WTC11 (cell line): ENCODE data around the gene HDAC10.

Experiments used
- CBFB ChIP-seq: sonication (generic); formaldehyde crosslinking; IDR thresholded peaks from 2 replicates; pipeline ENCODE4 v1.8.1; 2022; ENCODE audit warnings: mild to moderate bottlenecking, low read depth, missing genetic modification reagents
- ESRRA ChIP-seq: sonication (generic); formaldehyde crosslinking; IDR thresholded peaks from 2 replicates; pipeline ENCODE4 v1.8.1; 2022; ENCODE audit warnings: mild to moderate bottlenecking, missing genetic modification reagents, borderline replicate concordance
- FOXP1 ChIP-seq: sonication (generic); formaldehyde crosslinking; IDR thresholded peaks from 2 replicates; pipeline ENCODE4 v1.8.0; 2022; ENCODE audit warnings: missing genetic modification reagents, mild to moderate bottlenecking, moderate library complexity, borderline replicate concordance
- GABPB1 ChIP-seq: sonication (generic); formaldehyde crosslinking; IDR thresholded peaks from 2 replicates; pipeline ENCODE4 v1.8.1; 2023; ENCODE audit warnings: mild to moderate bottlenecking, missing genetic modification reagents
- JUN ChIP-seq: sonication (generic); formaldehyde crosslinking; IDR thresholded peaks from 2 replicates; pipeline ENCODE4 v1.8.0; 2023; ENCODE audit warnings: mild to moderate bottlenecking, missing genetic modification reagents
- ZNF121 ChIP-seq: sonication (generic); formaldehyde crosslinking; IDR thresholded peaks from 2 replicates; pipeline ENCODE4 v1.8.0; 2023; ENCODE audit warnings: missing genetic modification reagents
- ZNF416 ChIP-seq: fragments of 250-450 bp; sonication (Bioruptor Pico); IDR thresholded peaks from 2 replicates; pipeline ENCODE4 v1.9.0; 2021; ENCODE audit warnings: mild to moderate bottlenecking, inconsistent platforms
- TF ChIP-seq, protein P1 (sequence below): fragments of 200-600 bp; IDR thresholded peaks from 2 replicates; pipeline ENCODE4 v1.8.0; 2022; ENCODE audit warnings: antibody characterized with exemption
- TF ChIP-seq, protein P2 (sequence below): sonication (generic); formaldehyde crosslinking; IDR thresholded peaks from 2 replicates; pipeline ENCODE4 v1.8.0; 2022; ENCODE audit warnings: mild to moderate bottlenecking, missing genetic modification reagents
- TF ChIP-seq, protein P3 (sequence below): sonication (generic); formaldehyde crosslinking; IDR thresholded peaks from 2 replicates; pipeline ENCODE4 v1.8.1; 2022; ENCODE audit warnings: low read depth, mild to moderate bottlenecking, moderate library complexity, missing genetic modification reagents, borderline replicate concordance
- TF ChIP-seq, protein P4 (sequence below): sonication (generic); formaldehyde crosslinking; IDR thresholded peaks from 2 replicates; pipeline ENCODE4 v1.8.1; 2023; ENCODE audit warnings: mild to moderate bottlenecking, missing genetic modification reagents, moderate library complexity
- TF ChIP-seq, protein P5 (sequence below): sonication (generic); formaldehyde crosslinking; IDR thresholded peaks from 2 replicates; pipeline ENCODE4 v1.8.0; 2022; ENCODE audit warnings: mild to moderate bottlenecking, missing genetic modification reagents
- TF ChIP-seq, protein P6 (sequence below): sonication (generic); formaldehyde crosslinking; IDR thresholded peaks from 2 replicates; pipeline ENCODE4 v1.8.0; 2023; ENCODE audit warnings: missing genetic modification reagents
- TF ChIP-seq, protein P7 (sequence below): sonication (generic); formaldehyde crosslinking; IDR thresholded peaks from 2 replicates; pipeline ENCODE4 v1.8.0; 2022; ENCODE audit warnings: missing genetic modification reagents

DNA sequence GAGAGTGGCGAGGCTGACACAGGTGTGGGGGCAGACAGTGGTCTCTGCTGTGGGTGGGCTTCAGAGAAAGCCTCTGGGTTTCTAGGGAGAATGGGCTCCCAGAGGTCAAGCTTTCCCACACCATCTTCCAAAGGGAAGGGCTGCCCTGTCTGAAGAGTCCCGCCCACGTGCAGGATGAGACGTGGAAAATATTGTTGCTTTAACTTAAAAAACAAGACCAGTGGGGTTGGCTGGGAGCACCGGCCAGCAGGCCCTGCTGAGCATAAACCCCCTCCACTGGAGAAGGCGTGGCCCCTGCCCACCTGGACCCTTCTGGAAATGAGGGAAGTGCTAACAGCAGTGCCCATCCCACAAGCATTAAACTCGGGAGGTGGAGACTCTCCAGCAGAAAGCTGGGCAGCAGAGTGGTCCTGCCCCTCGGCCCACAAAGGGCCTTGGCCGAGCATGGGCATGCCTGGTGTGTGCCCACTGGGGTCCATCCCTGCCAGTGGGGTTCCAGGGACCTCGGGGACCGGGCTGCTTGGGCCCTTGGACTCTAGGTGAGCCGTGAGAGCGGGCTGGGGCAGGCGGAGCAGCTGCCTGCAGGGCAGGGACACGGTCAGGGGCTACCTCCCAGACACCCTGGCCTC is 34.9 kb downstream of the HDAC10 start:
- TF ChIP-seq ZNF416 (CRISPR knock-in tag), result no peak
- no peak for TF ChIP-seq FOXP1 (CRISPR knock-in tag)
- TF ChIP-seq, protein P1, sequence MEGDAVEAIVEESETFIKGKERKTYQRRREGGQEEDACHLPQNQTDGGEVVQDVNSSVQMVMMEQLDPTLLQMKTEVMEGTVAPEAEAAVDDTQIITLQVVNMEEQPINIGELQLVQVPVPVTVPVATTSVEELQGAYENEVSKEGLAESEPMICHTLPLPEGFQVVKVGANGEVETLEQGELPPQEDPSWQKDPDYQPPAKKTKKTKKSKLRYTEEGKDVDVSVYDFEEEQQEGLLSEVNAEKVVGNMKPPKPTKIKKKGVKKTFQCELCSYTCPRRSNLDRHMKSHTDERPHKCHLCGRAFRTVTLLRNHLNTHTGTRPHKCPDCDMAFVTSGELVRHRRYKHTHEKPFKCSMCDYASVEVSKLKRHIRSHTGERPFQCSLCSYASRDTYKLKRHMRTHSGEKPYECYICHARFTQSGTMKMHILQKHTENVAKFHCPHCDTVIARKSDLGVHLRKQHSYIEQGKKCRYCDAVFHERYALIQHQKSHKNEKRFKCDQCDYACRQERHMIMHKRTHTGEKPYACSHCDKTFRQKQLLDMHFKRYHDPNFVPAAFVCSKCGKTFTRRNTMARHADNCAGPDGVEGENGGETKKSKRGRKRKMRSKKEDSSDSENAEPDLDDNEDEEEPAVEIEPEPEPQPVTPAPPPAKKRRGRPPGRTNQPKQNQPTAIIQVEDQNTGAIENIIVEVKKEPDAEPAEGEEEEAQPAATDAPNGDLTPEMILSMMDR, result no peak
- TF ChIP-seq CBFB, result no peak
- no peak for TF ChIP-seq JUN (CRISPR knock-in tag)
- TF ChIP-seq, protein P2, sequence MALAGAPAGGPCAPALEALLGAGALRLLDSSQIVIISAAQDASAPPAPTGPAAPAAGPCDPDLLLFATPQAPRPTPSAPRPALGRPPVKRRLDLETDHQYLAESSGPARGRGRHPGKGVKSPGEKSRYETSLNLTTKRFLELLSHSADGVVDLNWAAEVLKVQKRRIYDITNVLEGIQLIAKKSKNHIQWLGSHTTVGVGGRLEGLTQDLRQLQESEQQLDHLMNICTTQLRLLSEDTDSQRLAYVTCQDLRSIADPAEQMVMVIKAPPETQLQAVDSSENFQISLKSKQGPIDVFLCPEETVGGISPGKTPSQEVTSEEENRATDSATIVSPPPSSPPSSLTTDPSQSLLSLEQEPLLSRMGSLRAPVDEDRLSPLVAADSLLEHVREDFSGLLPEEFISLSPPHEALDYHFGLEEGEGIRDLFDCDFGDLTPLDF, result no peak
- TF ChIP-seq, protein P3, sequence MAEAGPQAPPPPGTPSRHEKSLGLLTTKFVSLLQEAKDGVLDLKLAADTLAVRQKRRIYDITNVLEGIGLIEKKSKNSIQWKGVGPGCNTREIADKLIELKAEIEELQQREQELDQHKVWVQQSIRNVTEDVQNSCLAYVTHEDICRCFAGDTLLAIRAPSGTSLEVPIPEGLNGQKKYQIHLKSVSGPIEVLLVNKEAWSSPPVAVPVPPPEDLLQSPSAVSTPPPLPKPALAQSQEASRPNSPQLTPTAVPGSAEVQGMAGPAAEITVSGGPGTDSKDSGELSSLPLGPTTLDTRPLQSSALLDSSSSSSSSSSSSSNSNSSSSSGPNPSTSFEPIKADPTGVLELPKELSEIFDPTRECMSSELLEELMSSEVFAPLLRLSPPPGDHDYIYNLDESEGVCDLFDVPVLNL (CRISPR knock-in tag), result no peak
- TF ChIP-seq ZNF121 (CRISPR knock-in tag), result no peak
- TF ChIP-seq, protein P4, sequence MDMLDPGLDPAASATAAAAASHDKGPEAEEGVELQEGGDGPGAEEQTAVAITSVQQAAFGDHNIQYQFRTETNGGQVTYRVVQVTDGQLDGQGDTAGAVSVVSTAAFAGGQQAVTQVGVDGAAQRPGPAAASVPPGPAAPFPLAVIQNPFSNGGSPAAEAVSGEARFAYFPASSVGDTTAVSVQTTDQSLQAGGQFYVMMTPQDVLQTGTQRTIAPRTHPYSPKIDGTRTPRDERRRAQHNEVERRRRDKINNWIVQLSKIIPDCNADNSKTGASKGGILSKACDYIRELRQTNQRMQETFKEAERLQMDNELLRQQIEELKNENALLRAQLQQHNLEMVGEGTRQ (CRISPR knock-in tag), result no peak
- TF ChIP-seq, protein P5, sequence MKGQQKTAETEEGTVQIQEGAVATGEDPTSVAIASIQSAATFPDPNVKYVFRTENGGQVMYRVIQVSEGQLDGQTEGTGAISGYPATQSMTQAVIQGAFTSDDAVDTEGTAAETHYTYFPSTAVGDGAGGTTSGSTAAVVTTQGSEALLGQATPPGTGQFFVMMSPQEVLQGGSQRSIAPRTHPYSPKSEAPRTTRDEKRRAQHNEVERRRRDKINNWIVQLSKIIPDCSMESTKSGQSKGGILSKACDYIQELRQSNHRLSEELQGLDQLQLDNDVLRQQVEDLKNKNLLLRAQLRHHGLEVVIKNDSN (CRISPR knock-in tag), result no peak
- TF ChIP-seq GABPB1 (CRISPR knock-in tag), result no peak
- TF ChIP-seq ESRRA (CRISPR knock-in tag), result no peak
- TF ChIP-seq, protein P6, sequence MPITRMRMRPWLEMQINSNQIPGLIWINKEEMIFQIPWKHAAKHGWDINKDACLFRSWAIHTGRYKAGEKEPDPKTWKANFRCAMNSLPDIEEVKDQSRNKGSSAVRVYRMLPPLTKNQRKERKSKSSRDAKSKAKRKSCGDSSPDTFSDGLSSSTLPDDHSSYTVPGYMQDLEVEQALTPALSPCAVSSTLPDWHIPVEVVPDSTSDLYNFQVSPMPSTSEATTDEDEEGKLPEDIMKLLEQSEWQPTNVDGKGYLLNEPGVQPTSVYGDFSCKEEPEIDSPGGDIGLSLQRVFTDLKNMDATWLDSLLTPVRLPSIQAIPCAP, result no peak
- TF ChIP-seq, protein P7, sequence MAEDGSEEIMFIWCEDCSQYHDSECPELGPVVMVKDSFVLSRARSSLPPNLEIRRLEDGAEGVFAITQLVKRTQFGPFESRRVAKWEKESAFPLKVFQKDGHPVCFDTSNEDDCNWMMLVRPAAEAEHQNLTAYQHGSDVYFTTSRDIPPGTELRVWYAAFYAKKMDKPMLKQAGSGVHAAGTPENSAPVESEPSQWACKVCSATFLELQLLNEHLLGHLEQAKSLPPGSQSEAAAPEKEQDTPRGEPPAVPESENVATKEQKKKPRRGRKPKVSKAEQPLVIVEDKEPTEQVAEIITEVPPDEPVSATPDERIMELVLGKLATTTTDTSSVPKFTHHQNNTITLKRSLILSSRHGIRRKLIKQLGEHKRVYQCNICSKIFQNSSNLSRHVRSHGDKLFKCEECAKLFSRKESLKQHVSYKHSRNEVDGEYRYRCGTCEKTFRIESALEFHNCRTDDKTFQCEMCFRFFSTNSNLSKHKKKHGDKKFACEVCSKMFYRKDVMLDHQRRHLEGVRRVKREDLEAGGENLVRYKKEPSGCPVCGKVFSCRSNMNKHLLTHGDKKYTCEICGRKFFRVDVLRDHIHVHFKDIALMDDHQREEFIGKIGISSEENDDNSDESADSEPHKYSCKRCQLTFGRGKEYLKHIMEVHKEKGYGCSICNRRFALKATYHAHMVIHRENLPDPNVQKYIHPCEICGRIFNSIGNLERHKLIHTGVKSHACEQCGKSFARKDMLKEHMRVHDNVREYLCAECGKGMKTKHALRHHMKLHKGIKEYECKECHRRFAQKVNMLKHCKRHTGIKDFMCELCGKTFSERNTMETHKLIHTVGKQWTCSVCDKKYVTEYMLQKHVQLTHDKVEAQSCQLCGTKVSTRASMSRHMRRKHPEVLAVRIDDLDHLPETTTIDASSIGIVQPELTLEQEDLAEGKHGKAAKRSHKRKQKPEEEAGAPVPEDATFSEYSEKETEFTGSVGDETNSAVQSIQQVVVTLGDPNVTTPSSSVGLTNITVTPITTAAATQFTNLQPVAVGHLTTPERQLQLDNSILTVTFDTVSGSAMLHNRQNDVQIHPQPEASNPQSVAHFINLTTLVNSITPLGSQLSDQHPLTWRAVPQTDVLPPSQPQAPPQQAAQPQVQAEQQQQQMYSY (CRISPR knock-in tag), result no peak
